GM12878 (cell line): ENCODE measurements around the gene DMD. TPM values are rescaled to one million over a fixed set of nuclear protein-coding genes. Genes with fewer than 3 reads are reported as not detected.

Experiments used
- ATAC-seq: fragments of 200-7000 bp; cut with Tn5 transposase; 3 replicates; pipeline ENCODE4 v1.9.1; 2020; ENCODE audit warnings: mild to moderate bottlenecking, moderate library complexity
- BruUV-seq: library from RNA; stranded (reverse); fragments of 400-500 nt; replicated peaks from 2 replicates; lab custom pipeline; 2021; lab: Mats Ljungman, UMichigan
- CTCF ChIA-PET: fragments of 300-600 bp; sonication (Branson Sonifier 250); formaldehyde crosslinking; extraction: SDS; loops from one replicate; lab custom pipeline; 2021; ENCODE audit warnings: inconsistent platforms; lab: Yijun Ruan, JAX
- POLR2A ChIA-PET: fragments of 350-600 bp; formaldehyde crosslinking; extraction: SDS; loops from one replicate; lab custom pipeline; 2021; ENCODE audit warnings: inconsistent platforms; lab: Charles Lee
- RAD21 ChIA-PET: fragments of 300-600 bp; sonication (Branson Sonifier 250); formaldehyde crosslinking; loops from one replicate; lab custom pipeline; 2023; ENCODE audit warnings: antibody characterized with exemption; ENCODE audit not compliant: unreplicated experiment; lab: Charles Lee
- SMC1A ChIA-PET: fragments of 300-600 bp; sonication (Branson Sonifier 250); formaldehyde crosslinking; loops from one replicate; lab custom pipeline; 2023; ENCODE audit not compliant: unreplicated experiment, uncharacterized antibody; lab: Charles Lee
- DNase-seq: peaks from one replicate; pipeline ENCODE4 v3.0.0-alpha.2; 2011; ENCODE audit warnings: low read depth, low spot score
- FAIRE-seq: peaks from 3 replicates; lab custom pipeline; 2011; peaks lifted over from hg19 to GRCh38; lab: Jason Lieb, UNC
- H2AFZ ChIP-seq: 2 replicates; pipeline ENCODE4 v1.6.0; 2011; ENCODE audit warnings: low read depth, low read length, control low read depth; ENCODE audit not compliant: control insufficient read depth
- H3K27ac ChIP-seq: 2 replicates; pipeline ENCODE4 v1.5.1; 2011; ENCODE audit warnings: control low read depth; ENCODE audit not compliant: control insufficient read depth, insufficient read depth
- H3K27me3 ChIP-seq, 2 experiments: replicated peaks in 1 of 2; 2 replicates each; pipeline versions ENCODE4 v1.6.0 to v1.6.1; 2011; ENCODE audit warnings: low read length in 1 of 2; ENCODE audit not compliant: control insufficient read depth in 2 of 2, insufficient read depth in 2 of 2
- H3K36me3 ChIP-seq, 2 experiments: 2 replicates each; pipeline ENCODE4 v1.5.1; 2011; ENCODE audit warnings: low read length in 1 of 2; ENCODE audit not compliant: control insufficient read depth in 2 of 2, insufficient read depth in 2 of 2
- H3K4me1 ChIP-seq: 2 replicates; pipeline ENCODE4 v1.6.1; 2011; ENCODE audit warnings: mild to moderate bottlenecking, low read length, moderate library complexity, mixed read lengths; ENCODE audit not compliant: control insufficient read depth, insufficient read depth
- H3K4me2 ChIP-seq: 2 replicates; pipeline ENCODE4 v1.6.0; 2011; ENCODE audit warnings: control low read depth; ENCODE audit not compliant: control insufficient read depth, insufficient read depth
- H3K4me3 ChIP-seq: fragments of 200-600 bp; sonication (generic); 2 replicates; pipeline ENCODE4 v1.5.1; 2016
- H3K79me2 ChIP-seq: 2 replicates; pipeline ENCODE4 v1.6.0; 2011; ENCODE audit warnings: low read length; ENCODE audit not compliant: control insufficient read depth, insufficient read depth
- H3K9ac ChIP-seq: 2 replicates; pipeline ENCODE4 v1.8.0; 2011; ENCODE audit warnings: low read length, control low read depth, mixed read lengths; ENCODE audit not compliant: control insufficient read depth, insufficient read depth
- H3K9me3 ChIP-seq: replicated peaks from 3 replicates; pipeline ENCODE4 v1.5.1; 2011; ENCODE audit warnings: mild to moderate bottlenecking, low read length; ENCODE audit not compliant: control insufficient read depth, insufficient read depth
- H4K20me1 ChIP-seq: 2 replicates; pipeline ENCODE4 v1.6.0; 2011; ENCODE audit not compliant: control insufficient read depth, insufficient read depth
- CHD2 ChIP-seq: IDR thresholded peaks from 2 replicates; pipeline ENCODE4 v1.6.1; 2011; ENCODE audit warnings: low read depth, low read length, improper control_type of control experiment, borderline replicate concordance
- RUNX3 ChIP-seq: IDR thresholded peaks from 2 replicates; pipeline ENCODE4 v1.6.1; 2012; ENCODE audit warnings: low read length, inconsistent platforms
- WGBS: methylation state at CpG from one replicate; pipeline ENCODE4 v1.1.6; 2016; ENCODE audit warnings: low lambda C conversion rate; ENCODE audit not compliant: insufficient replicate concordance, insufficient coverage; ENCODE audit errors: missing lambda C conversion rate; 5-methylcytosine and 5-hydroxymethylcytosine counted together
- in situ Hi-C: fragments of 300-500 bp; cut with MboI; formaldehyde crosslinking; loops from 9 replicates; pipeline ENCODE4 v1.14.3; 2018; ENCODE audit warnings: mixed read lengths
- intact Hi-C: fragments of 100-400 bp; cut with micrococcal nuclease; formaldehyde crosslinking; loops from one replicate; pipeline ENCODE4 v1.14.2; 2022; ENCODE audit not compliant: unreplicated experiment
- polyA plus RNA-seq, 11 experiments: library from polyadenylated mRNA; depleted of rRNA in 4 of 11; unstranded in 6 of 11; stranded (reverse) in 5 of 11; fragments of >200 nt; fragmentation: Nextera tagmentation in 4 of 11; fragmentation: Illumina TruSeq in 1 of 11; extraction: Ambion mirVana in 4 of 11; extraction: Trizol in 1 of 11; gene quantifications; 1 replicate in 1 of 11; 2 replicates in 10 of 11; pipeline versions ENCODE4 v1.2.1 to v1.2.3, GENCODE V29; 2011 to 2016; ENCODE audit warnings: inconsistent platforms in 2 of 11, missing spikeins in 2 of 11, low read depth in 1 of 11
- total RNA-seq, 4 experiments: library from RNA; depleted of rRNA in 3 of 4; stranded (reverse); fragments of >200 nt in 3 of 4; fragmentation: Illumina TruSeq in 1 of 4; extraction: Trizol in 1 of 4; gene quantifications; 2 replicates each; pipeline versions ENCODE4 v1.2.1 to v1.2.3, GENCODE V29; 2013 to 2021
- TF ChIP-seq, protein P1 (sequence below): fragments of 450-650 bp; IDR thresholded peaks from 2 replicates; pipeline ENCODE4 v1.6.1; 2016; ENCODE audit warnings: mild to moderate bottlenecking

DMD gene
- total and polyA plus RNA-seq, 10 of the 15 experiments (the other 5 are each of a cell fraction or from before 2014, with no cell fraction given), result 1.4 to 24.3 (median 4.3) TPM

DNA sequence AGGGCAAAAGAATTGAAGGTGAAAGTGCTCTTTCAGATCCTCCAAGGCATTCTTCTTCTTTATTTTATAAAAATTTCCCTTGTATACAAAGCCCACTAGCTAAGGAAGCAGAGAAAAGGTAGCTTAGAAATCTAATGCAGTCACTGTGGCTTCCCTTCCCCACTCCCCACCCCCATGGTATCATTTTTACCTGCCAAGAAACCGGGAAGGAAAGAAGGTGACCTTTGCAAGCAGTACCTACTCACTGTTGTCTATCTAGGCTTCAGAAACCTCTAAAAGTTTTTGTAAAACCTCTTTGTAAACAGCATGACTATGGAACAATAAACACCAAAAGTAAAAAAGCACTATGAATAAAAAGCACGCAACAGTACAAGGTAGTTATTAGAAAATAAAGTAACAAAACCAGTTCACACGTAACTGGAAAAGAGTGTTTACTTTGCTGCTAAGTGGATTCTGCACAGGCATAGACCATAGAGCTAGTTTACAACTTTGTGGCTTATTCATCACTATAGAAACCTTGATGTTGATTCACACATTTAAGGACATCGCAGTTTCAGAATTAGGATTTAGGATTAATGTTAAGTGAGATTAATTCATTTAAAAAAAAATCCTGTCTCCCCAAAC, 2029.9 kb downstream of the DMD start:
- WGBS, result 43% methylated on average over 4 of the region's 4 CpGs
- no peak overlapping the region for H2AFZ ChIP-seq
- SMC1A ChIA-PET, result interaction anchor here (0.7 to 1.8 kb wide), 5 partner anchors 12 to 46 kb away, joined by 3 to 4 read pairs (median 3); no protein-coding TSS in a partner anchor
- H3K4me3 ChIP-seq, result no peak overlapping the region
- H4K20me1 ChIP-seq, result no peaks in the 10 kb centered on the region
- ATAC-seq (no peak), DNase-seq (no peak), FAIRE-seq (no peak)
- RAD21 ChIA-PET, result interaction anchor here (0.6 kb wide), 1 partner anchor 105 kb away, joined by 4 read pairs; no protein-coding TSS in a partner anchor
- H3K27ac ChIP-seq, result no peak overlapping the region
- H3K4me2 ChIP-seq, result no peak overlapping the region
- intact Hi-C loops, result no loop called here
- no peaks in the 10 kb centered on the region for H3K27me3 ChIP-seq
- no TSS peak for BruUV-seq
- H3K4me1 ChIP-seq, result no peaks in the 10 kb centered on the region
- POLR2A ChIA-PET, result no interaction called here
- TF ChIP-seq, protein P1, sequence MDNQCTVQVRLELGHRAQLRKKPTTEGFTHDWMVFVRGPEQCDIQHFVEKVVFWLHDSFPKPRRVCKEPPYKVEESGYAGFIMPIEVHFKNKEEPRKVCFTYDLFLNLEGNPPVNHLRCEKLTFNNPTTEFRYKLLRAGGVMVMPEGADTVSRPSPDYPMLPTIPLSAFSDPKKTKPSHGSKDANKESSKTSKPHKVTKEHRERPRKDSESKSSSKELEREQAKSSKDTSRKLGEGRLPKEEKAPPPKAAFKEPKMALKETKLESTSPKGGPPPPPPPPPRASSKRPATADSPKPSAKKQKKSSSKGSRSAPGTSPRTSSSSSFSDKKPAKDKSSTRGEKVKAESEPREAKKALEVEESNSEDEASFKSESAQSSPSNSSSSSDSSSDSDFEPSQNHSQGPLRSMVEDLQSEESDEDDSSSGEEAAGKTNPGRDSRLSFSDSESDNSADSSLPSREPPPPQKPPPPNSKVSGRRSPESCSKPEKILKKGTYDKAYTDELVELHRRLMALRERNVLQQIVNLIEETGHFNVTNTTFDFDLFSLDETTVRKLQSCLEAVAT, result no peak
- CTCF ChIA-PET, result interaction anchor here (1.6 kb wide), 1 partner anchor 11 kb away, joined by 3 read pairs; no protein-coding TSS in a partner anchor
- H3K9ac ChIP-seq, result no peak overlapping the region
- H3K9me3 ChIP-seq, result no peaks in the 10 kb centered on the region
- H3K36me3 ChIP-seq, result no peaks in the 10 kb centered on the region
- no peaks in the 10 kb centered on the region for H3K79me2 ChIP-seq
- in situ Hi-C loops, result no loop called here

DNA sequence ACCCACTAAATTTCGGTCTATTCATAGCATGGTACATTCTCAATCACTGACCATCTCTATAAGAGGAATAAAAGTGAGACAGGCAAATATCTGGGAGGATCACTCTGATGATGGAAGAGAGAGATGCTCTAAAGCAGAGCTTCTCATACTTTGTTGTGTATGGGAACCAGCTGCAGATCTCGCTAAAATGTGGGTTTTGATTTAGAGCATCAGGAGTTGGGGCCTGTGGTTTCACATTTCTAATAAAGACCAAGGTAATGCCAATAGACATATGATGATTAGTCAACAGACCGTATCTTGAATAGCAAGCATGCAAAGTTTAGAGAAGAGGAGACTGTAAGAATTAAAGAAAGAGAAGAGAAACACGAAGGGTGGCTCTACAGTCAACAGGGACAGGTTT, 2032.1 kb downstream of the DMD start:
- 7% methylated on average over 4 of the region's 4 CpGs for WGBS
- ATAC-seq (peak; percentile 36), DNase-seq (peak; percentile 23), FAIRE-seq (no peak)
- H3K9ac ChIP-seq, result no peak overlapping the region
- CTCF ChIA-PET, result no interaction called here
- BruUV-seq, result no TSS peak
- SMC1A ChIA-PET, result interaction anchor here (0.8 to 3.2 kb wide), 3 partner anchors 9 to 34 kb away, joined by 3 to 14 read pairs (median 3); no protein-coding TSS in a partner anchor
- no peaks in the 10 kb centered on the region for H3K4me1 ChIP-seq
- in situ Hi-C loops, result no loop called here
- intact Hi-C loops, result loop anchor here (2.0 to 10.0 kb wide), 4 partner anchors 42 to 140 kb away; no protein-coding TSS in a partner anchor
- H3K4me3 ChIP-seq, result no peak overlapping the region
- no peak overlapping the region for H2AFZ ChIP-seq
- H3K36me3 ChIP-seq, result no peaks in the 10 kb centered on the region
- TF ChIP-seq RUNX3, result peak; percentile 28; the same call in 1 of the 2 replicates
- TF ChIP-seq CHD2, result no peak
- no peak overlapping the region; the same call in 1 of the 2 replicates for H3K4me2 ChIP-seq
- POLR2A ChIA-PET, result no interaction called here
- no peaks in the 10 kb centered on the region for H3K79me2 ChIP-seq
- RAD21 ChIA-PET, result no interaction called here
- no peaks in the 10 kb centered on the region for H4K20me1 ChIP-seq
- no peaks in the 10 kb centered on the region for H3K9me3 ChIP-seq
- H3K27ac ChIP-seq, result no peak overlapping the region
- H3K27me3 ChIP-seq, result no peaks in the 10 kb centered on the region
